IPS DF 4.7 (cell line): ENCODE data around the gene FGF1.

Source experiments
- DNase-seq: peaks from one replicate; pipeline ENCODE4 v3.0.0-alpha.2; 2013; ENCODE audit warnings: low spot score; ENCODE audit errors: extremely low read depth

The FGF1 gene

DNA sequence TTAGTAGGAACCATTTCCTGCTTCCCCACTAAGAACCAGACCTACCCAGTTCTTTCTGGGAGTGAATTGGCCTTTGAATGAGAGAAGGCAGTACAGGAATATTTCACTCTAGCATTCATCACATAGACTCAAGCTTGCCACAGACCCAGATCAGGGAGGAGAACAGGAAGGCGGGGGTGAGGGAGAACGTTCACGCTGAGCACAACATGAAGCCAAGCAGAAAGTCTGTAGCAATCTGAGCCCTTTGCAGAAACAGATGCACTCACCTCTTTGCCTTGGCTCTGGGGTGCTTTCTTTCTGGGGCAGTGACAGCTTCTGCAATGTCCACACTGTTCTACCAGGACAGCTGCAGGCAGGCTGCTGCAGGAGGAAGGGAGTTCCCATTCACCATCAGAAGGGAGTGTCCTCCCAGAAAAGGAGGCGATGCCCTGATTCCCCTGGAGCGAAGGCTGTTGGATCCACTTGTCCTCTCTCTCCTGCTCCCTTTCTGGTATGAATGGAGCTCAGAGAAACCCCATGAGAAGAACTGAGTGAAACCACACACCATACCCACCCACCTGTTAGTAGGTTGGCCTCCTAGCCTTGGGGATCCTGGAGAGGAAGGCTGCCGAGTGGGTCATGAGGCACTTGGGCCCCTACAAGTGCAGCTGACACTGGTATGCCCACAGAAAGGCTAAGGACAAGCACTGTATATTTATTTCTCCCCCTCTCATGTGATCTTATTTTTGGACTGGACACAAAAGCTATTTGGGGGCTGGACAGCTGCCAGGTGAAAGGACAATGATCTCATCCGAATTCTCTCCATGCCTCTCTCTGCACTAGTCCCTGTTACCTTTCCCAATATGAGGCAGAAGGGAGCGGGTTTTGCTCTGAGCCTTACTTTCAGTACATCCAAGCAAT is 11.7 kb upstream of the FGF1 start:
- no peak for DNase-seq

GRCh38 chr5:142696379-142696778 is 10.5 kb upstream of the FGF1 start:
- no peak for DNase-seq

- no peak for DNase-seq
These were observed 8.4 kb upstream of the FGF1 start for GRCh38 chr5:142694092-142694856.

GRCh38 chr5:142692321-142692894 is 6.5 kb upstream of the FGF1 start:
- no peak for DNase-seq

DNA sequence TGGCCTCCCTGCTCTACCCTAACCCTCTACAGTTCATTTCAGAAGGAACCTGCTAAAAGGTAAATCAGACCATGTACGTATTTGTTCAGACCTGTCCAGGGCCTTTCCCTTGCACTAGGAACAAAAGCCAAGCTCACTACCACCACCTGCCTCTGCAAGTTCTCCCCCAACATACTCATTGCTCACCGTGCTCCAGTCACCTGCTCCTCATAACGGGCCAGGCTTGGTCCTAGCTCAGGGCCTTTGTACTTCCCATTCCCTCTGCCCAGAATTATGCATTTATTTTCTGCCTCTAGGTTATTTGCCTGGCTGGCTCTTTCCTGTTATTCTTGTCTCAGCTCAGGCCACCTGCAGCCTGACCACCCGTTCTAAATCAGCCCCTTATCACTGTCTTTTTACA is 4.8 kb upstream of the FGF1 start:
- no peak for DNase-seq

DNA sequence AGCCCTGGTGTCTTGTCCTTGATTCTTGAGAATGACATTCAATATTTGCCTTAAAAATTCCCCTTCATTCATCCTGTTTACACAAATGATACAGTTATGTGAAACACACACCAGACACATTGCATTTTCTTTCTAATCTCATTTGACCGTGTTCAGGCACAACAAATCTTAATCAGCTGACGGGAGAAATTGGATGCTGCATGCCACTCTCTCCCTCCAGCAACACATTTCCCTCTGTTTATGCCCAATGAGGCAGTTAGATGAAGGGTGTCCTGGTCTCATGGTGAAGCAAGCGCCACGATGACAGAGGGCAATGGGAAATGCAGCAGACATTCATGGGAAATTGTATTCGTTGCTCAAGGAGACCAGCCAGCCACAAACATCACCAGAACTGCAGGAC is 3.2 kb upstream of the FGF1 start:
- no peak for DNase-seq

- no peak for DNase-seq
These were observed 2.5 kb upstream of the FGF1 start for GRCh38 chr5:142688281-142688989.

GRCh38 chr5:142686968-142687367 is 1.1 kb upstream of the FGF1 start:
- DNase-seq, result no peak

DNA sequence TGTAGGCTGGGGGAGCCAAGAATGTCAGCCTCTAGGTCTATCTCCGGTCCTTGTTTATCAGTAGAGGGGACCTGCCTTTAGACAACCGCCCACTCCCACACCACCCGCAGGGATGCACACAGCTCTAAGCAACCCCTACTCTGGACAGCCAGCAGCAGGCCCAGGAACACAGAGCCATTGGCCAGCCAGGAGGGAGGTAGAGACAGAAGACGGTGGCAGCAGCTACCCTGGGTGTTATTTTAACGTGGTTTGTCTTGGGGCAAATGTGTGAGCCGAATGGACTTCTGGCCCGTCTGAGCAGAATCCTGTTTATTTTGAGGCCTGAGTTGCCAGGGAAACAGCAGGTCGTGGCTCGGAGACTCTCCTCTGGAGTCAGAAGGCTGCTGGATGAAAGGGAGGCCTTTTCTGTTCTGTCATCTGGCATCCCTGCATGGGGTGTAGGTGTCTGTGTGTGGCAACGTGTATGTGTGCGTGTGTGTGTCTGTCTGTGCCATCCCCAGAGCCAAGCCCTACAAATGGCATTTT is 382 bp upstream of the FGF1 start:
- DNase-seq, result no peak

GRCh38 chr5:142684508-142685041 is 1.3 kb downstream of the FGF1 start:
- DNase-seq, result no peak

DNA sequence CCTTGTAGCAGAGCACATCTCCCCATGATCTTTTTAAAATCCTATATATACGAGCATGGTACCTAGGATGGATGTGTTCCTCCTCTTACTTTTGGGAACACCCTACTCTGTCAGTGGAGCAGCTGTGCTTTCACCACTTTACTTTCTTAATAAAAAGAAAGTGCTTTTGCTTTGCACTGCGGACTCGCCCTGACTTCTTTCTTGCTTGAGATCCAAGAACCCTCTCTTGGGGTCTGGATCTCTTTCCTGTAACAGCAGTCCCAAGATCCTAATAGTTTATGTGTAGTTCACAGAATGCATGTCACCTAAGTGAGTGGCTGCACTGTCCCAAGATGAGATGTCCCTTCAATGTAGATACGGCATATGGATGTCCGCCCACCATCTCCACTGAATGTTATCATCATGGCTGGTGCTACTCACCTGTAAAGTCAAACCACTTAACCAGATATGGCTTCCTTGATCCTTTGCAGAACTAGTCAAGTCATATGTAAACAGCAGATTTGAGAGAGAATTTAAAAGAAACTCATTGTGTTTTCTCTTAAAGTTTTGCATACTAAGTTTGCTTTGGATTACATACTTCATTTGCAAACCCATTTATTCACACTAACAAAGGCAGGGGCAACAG is 1.9 kb downstream of the FGF1 start:
- DNase-seq, result no peak

- DNase-seq, result no peak
These were observed 2.8 kb downstream of the FGF1 start for GRCh38 chr5:142683116-142683515.

DNA sequence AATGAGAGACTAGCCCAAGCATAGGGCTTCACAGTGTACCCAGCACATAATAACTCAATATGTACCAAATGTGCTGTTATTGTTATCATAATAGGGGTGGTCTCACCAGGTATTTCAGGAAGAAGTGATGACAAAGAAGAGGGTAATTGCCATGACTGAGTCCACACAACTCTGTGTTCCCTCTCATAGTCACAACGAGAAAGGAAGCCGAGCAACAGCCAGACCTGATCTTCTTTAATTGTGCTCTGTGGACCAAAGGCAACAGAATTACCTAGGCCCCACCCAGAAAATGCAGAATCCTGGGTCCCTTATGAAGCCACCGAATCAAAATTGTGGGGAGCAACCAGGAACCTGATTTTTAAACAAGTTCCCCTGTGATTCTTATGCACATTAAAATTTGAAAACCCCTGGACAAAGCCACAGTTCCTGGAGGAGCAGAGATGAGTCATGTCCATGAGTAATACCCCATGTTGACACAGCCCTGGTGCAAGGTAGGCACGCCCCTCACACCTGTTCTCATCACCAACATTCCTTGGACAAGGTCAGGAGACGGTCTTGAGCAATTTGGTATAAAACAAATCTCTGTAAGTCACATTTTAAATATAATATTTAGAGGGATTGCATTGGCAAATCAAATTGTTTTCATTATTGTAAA is 5.2 kb downstream of the FGF1 start:
- no peak for DNase-seq

DNA sequence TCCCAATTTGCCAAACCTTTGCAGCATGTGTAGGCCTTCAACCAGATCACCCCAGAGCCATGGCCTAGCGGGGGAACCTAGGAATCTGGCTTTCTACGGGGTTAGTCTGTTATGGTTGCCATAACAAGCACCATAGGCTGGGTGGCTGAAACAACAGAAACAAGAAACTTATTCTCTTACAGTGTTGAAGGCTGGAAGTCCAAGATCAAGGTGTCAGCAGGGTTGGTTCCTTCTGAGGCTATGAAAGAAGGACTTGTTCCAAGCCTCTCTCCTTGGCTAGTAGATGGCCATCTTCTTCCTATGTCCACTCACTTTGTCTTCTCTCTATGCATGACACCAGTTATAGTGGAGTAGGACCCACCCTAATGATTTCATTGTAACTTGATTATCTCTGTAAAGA is 6.1 kb downstream of the FGF1 start:
- DNase-seq, result no peak

- no peak for DNase-seq
These were observed 7.4 kb downstream of the FGF1 start for GRCh38 chr5:142678529-142678928.

DNA sequence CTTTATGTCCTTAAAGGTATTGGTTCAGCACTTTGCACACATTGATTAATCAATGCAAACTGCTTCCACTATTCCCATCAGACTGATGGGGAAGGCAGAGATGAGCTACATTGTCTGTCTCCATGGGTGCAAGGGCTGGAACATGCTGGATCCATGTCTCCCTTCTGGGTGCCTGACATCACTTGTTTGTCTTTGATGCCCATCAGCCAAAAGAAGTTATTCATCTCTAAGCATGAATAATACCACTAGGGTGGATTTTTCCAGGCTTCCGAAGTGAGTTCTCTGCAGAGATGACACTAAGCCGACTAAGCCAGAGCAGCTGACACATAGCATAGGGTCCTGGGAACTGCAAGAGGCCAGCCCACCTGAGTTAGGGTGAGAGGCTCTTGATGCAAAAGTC is 8.7 kb downstream of the FGF1 start:
- DNase-seq, result no peak

GRCh38 chr5:142676318-142676717 is 9.6 kb downstream of the FGF1 start:
- DNase-seq, result no peak

DNA sequence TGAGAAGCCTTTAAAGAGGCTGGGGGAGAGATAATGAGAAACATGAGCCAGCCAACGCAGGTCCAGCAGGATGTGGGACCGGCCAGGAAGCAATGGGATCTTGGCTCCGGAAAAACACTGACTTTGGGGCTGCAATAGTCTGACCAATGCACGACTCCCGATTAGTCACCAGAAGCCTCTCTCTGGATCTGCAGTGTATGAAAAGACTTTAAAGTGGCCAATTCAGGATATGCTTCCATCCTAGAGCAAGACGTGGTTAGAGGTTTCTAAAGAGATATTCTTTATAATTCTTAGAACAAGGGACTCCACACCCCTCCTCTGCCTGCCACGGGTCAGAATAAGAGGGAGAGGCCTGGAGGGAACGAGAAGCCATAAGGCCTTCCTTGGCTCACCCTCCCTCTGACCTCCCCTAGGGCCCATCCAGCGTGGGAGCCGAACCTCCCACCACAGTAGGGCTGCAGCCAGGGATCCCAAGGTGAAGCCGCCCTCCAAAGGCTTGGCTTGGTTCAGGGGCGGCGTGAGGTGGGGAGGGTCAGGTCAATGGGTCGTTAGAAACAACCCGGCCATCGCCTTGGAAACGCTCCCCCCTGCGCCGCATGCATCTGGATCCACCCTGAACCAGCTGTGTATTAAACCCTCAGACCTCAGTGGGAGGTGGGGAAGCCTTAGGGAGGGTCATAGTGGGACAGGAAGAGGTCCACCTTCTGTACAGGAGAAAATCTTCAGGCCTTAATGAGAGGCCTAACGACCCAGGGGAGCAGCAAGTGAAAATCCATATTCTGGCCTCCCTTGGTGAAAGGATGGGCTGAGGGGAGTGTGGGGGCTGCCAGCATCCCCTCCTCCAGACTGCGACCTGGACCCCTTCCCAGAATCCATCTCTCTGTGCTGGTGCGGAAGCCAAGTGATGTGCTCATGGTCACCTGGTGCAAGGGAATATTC is 11.1 kb downstream of the FGF1 start:
- DNase-seq, result no peak

DNA sequence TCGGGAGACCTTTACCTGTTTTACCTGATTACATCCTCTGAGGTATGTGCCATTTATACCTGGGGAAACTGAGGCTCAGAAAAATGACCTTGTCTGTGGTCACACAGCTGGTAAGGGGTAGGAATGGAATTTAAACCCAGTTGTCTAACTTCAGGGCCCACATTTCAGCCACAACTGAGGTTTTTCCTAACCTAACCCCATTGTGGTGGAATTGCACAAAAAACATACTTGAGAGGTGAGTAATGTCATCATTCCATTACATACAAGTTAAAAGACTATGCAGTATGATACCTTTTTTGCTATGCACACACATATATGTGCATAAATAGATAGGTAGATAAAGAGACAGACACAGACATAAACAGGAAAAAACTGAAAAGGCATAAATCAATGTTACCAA is 14.1 kb downstream of the FGF1 start:
- no peak for DNase-seq
